Pulmonary artery endothelial cell (primary cell): ENCODE measurements around the gene PDIK1L. TPM values are rescaled to one million over a fixed set of nuclear protein-coding genes. Genes with fewer than 3 reads are reported as not detected.
A peak's percentile ranks its signal among the peaks of the same experiment; 100 is the strongest.

Experiments
- DNase-seq: peaks from one replicate; pipeline ENCODE4 v3.0.0-alpha.2; 2011; ENCODE audit warnings: low read depth, low spot score
- total RNA-seq: library from RNA; depleted of rRNA; stranded (reverse); fragments of >200 nt; gene quantifications from 2 replicates; pipeline ENCODE4 v1.2.3, GENCODE V29; 2014

PDIK1L gene
- total RNA-seq, 1 donor from 2014 or later = 5.9 TPM

DNA sequence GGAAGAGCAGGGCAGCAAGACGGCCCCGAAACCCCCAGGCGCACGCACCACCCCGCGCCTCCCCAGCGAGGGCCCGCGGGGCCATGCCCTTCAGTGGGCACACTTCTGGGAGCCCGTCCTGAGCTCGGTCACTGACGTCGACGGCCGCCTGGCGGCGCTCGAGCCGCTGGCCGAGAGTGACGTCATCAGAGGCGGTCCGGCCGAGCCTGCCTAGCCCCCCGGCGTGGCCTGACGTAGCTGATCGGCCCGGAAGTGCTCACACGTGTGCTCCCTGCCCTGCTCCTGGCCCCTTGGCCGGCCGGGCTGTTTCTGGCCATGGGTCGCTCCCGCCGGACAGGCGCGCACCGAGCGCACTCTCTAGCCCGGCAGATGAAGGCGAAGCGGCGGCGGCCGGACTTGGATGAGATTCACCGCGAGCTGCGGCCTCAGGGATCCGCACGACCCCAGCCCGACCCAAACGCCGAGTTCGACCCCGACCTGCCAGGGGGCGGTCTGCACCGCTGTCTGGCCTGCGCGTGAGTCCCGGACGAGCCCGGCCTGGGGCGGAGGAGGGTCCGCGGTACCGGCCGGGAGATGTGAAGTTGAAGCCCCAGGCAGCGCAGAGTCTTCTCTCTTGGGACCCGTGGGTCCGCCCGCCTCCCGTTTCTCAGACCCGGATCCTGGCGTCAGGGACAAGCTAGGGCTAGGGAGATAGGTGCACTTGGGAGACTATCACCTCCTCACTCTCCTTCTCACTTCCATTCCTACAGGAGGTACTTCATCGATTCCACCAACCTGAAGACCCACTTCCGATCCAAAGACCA, 58.2 kb downstream of the PDIK1L start, which contains the start of gene ZNF593:
Gene ZNF593, plus strand, starts transcription at position 240 of the 803 bp plus-strand sequence. Its CDS starts 76 bp downstream, at position 316.
- DNase-seq = peak; percentile 74

DNA sequence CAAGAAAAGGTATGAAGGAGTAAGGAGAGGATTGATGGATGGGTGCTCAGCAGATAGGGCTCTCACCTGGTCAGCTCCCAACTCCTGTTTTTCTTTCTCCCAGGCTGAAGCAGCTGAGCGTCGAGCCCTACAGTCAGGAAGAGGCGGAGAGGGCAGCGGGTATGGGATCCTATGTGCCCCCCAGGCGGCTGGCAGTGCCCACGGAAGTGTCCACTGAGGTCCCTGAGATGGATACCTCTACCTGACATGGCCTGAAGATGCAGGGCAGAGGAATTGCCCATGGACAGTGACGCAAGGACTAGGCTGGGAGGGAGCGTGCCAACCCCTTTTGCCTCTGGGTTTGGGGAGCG, 58.8 kb downstream of the PDIK1L start:
- no peak for DNase-seq

DNA sequence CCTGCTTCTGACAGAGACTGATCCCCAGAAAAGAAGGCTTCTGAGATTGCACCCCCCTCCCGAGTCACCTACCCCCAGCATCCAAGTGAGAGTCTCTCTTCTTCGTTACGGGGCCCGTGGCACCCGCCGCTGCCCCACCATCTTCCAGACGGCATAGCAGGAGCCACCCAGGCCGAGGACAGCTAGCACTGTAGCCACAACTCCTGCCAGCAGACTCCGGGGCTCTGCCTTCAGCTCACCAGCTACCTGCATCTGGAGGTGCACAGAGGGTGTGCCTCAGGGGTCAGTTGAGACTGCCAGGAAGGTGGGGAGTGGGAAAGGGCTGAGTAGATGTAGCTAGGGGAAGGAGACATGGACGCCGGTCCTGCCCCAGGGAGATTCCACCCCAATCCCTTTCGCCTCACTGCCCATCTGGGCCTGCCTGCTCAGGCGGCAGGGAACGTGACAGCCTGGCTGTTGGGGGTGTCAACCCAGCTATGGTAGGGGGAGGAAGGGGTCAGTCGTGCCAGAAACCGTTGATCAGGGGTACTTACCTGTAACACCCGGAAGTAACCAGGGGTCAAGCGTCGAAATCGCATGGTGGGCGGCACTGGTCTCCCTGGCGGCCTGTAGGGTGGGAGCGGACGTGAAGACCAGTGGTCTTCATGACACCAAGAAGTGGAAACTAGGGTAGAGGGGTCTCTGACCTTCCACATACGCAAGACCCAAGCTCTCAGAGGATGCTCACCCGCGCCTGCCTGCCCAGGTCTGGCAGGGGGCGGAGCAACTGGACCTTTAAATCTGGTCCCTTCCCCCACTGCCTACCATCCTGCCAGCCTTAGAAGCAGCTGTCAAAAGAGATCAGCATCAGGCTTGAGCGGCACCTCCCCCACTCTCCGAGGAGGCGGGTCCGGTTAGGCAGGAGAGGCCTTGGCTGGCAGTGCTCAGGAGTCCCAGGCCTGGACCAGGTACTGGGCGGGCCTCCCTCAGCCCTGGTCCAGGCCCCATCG, 59.8 kb downstream of the PDIK1L start, which contains the start of gene ZNF593OS:
Gene ZNF593OS, minus strand, starts transcription at position 749 of the 989 bp plus-strand sequence. Its CDS starts 171 bp downstream, at position 578.
- DNase-seq = no peak

Other genes with a start within 250 kb of the PDIK1L start
- 5.7 and 7.1 TPM in 2 replicates for gene PAQR7, start 236.1 kb upstream of the PDIK1L start, total RNA-seq
- gene STMN1, start 205.4 kb upstream of the PDIK1L start, total RNA-seq = 152 and 206 TPM in 2 replicates
- gene PAFAH2, start 113.8 kb upstream of the PDIK1L start, total RNA-seq = 4.0 and 7.1 TPM in 2 replicates
- not detected in 2 replicates for gene EXTL1, start 90.0 kb upstream of the PDIK1L start, total RNA-seq
- not detected in 2 replicates for gene SLC30A2, start 65.7 kb upstream of the PDIK1L start, total RNA-seq
- not detected in 2 replicates for gene TRIM63, start 44.2 kb upstream of the PDIK1L start, total RNA-seq
- 0.67 and 1.3 TPM in 2 replicates for gene FAM110D, start 47.3 kb downstream of the PDIK1L start, total RNA-seq
- gene C1orf232, start 57.1 kb downstream of the PDIK1L start, total RNA-seq = not detected in 2 replicates
- gene ZNF593, start 58.1 kb downstream of the PDIK1L start, total RNA-seq = 32.4 and 43.9 TPM in 2 replicates
- not detected in 2 replicates for gene ZNF593OS, start 60.0 kb downstream of the PDIK1L start, total RNA-seq
- gene CNKSR1, start 65.7 kb downstream of the PDIK1L start, total RNA-seq = not detected in 2 replicates
- not detected in 2 replicates for gene CATSPER4, start 78.8 kb downstream of the PDIK1L start, total RNA-seq
- 9.7 and 19.0 TPM in 2 replicates for gene CEP85, start 122.4 kb downstream of the PDIK1L start, total RNA-seq
- 29.7 and 35.7 TPM in 2 replicates for gene SH3BGRL3, start 168.3 kb downstream of the PDIK1L start, total RNA-seq
- gene UBXN11, start 194.8 kb downstream of the PDIK1L start, total RNA-seq = 3.0 and 4.3 TPM in 2 replicates
- gene CD52, start 206.1 kb downstream of the PDIK1L start, total RNA-seq = not detected in 2 replicates
- gene CRYBG2, start 242.3 kb downstream of the PDIK1L start, total RNA-seq = 0.35 TPM in 1 of 2 replicates, not detected in the other